Measurements from ENCODE around the gene FLT1.

FLT1 gene

GRCh38 chr13:28409648-28410047, 85.3 kb downstream of the FLT1 start:
- Histone ChIP-seq H3K9me2 (ENCODE audit: low read depth, low read length) (no peaks in the 10 kb centered on the region), H3K27ac (ENCODE audit: low read depth, low read length, poor library complexity, severe bottlenecking) (no peak overlapping the region), H3K4me2 (ENCODE audit: low read length) (no peak overlapping the region), H3K27me3 (ENCODE audit: insufficient read depth, low read length) (no peaks in the 10 kb centered on the region), H3K4me3 (ENCODE audit: low read depth, low read length, poor library complexity, severe bottlenecking) (no peak overlapping the region), H3K4me1 (ENCODE audit: insufficient read depth, low read length, severe bottlenecking) (no peaks in the 10 kb centered on the region), H3K9ac (ENCODE audit: low read length) (no peak overlapping the region), H2AFZ (ENCODE audit: low read length) (no peak overlapping the region), H3K79me2 (ENCODE audit: insufficient read depth, low read length) (no peaks in the 10 kb centered on the region), H3K9me3 (ENCODE audit: low read length) (no peaks in the 10 kb centered on the region), H3K36me3 (ENCODE audit: insufficient read depth, low read length) (no peaks in the 10 kb centered on the region), H3F3A (ENCODE audit: insufficient read depth, low read length) (no peaks in the 10 kb centered on the region), H4K20me1 (ENCODE audit: insufficient read depth, low read length) (no peaks in the 10 kb centered on the region)
- TF ChIP-seq CTCF (IDR thresholded peaks at IDR 0.05; ENCODE audit: low read length), result no peak
- TF ChIP-seq EZH2 (IDR thresholded peaks at IDR 0.05; ENCODE audit: borderline replicate concordance, low read length), result no peak

DNA sequence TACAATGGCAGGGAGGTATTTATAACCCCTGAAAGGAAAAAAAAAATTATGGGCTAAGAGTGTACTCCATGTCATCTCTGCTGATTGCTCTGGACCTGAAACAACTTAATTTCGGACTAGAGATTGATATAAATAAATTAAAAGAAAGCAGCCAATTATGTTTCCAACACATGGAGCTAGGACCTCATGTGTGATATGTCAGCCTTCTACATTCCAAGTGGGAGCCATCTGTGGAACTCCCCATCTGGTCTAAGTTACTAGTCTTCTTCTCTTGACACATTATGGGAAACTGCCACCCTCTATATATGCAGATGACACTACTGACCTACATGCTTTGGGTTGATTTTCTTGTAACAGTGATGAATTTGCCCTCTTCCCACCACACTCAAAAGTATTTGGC, 86.1 kb downstream of the FLT1 start:
- Histone ChIP-seq H3K9ac (ENCODE audit: low read length) (no peak overlapping the region), H3K4me1 (ENCODE audit: insufficient read depth, low read length, severe bottlenecking) (no peaks in the 10 kb centered on the region), H2AFZ (ENCODE audit: low read length) (no peak overlapping the region), H3K9me3 (ENCODE audit: low read length) (no peaks in the 10 kb centered on the region), H4K20me1 (ENCODE audit: insufficient read depth, low read length) (no peaks in the 10 kb centered on the region), H3K4me2 (ENCODE audit: low read length) (no peak overlapping the region), H3K9me2 (ENCODE audit: low read depth, low read length) (no peaks in the 10 kb centered on the region), H3K4me3 (ENCODE audit: low read depth, low read length, poor library complexity, severe bottlenecking) (no peak overlapping the region), H3K79me2 (ENCODE audit: insufficient read depth, low read length) (no peaks in the 10 kb centered on the region), H3K27ac (ENCODE audit: low read depth, low read length, poor library complexity, severe bottlenecking) (no peak overlapping the region), H3F3A (ENCODE audit: insufficient read depth, low read length) (no peaks in the 10 kb centered on the region), H3K27me3 (ENCODE audit: insufficient read depth, low read length) (no peaks in the 10 kb centered on the region), H3K36me3 (ENCODE audit: insufficient read depth, low read length) (no peaks in the 10 kb centered on the region)
- TF ChIP-seq CTCF (IDR thresholded peaks at IDR 0.05; ENCODE audit: low read length) (no peak), EZH2 (IDR thresholded peaks at IDR 0.05; ENCODE audit: borderline replicate concordance, low read length) (no peak)

- TF ChIP-seq CTCF (IDR thresholded peaks at IDR 0.05; ENCODE audit: low read length), result no peak
- TF ChIP-seq EZH2 (IDR thresholded peaks at IDR 0.05; ENCODE audit: borderline replicate concordance, low read length), result no peak
- Histone ChIP-seq H4K20me1 (ENCODE audit: insufficient read depth, low read length) (no peaks in the 10 kb centered on the region), H3K27ac (ENCODE audit: low read depth, low read length, poor library complexity, severe bottlenecking) (no peak overlapping the region), H3F3A (ENCODE audit: insufficient read depth, low read length) (no peaks in the 10 kb centered on the region), H3K79me2 (ENCODE audit: insufficient read depth, low read length) (no peaks in the 10 kb centered on the region), H3K36me3 (ENCODE audit: insufficient read depth, low read length) (no peaks in the 10 kb centered on the region), H3K4me1 (ENCODE audit: insufficient read depth, low read length, severe bottlenecking) (no peaks in the 10 kb centered on the region), H3K9me2 (ENCODE audit: low read depth, low read length) (no peaks in the 10 kb centered on the region), H3K9ac (ENCODE audit: low read length) (no peak overlapping the region), H3K4me2 (ENCODE audit: low read length) (no peak overlapping the region), H3K4me3 (ENCODE audit: low read depth, low read length, poor library complexity, severe bottlenecking) (no peak overlapping the region), H3K9me3 (ENCODE audit: low read length) (no peaks in the 10 kb centered on the region), H3K27me3 (ENCODE audit: insufficient read depth, low read length) (no peaks in the 10 kb centered on the region), H2AFZ (ENCODE audit: low read length) (no peak overlapping the region)
These were observed 86.6 kb downstream of the FLT1 start for GRCh38 chr13:28408235-28408848.

Data from OCI-LY1 (cell line).